GM19395 (cell line): Measurements from ENCODE around the gene SEMA4D.
"Not testable (repeated sequence)": the region's sequence is repeated elsewhere in the genome, so short reads cannot be mapped to it uniquely, and the experiment has no call there.

Experiments used
- ATAC-seq: cut with Tn5 transposase; IDR thresholded peaks from one replicate; pipeline ENCODE4 v1.9.1; 2021; ENCODE audit warnings: mild to moderate bottlenecking, moderate library complexity; ENCODE audit not compliant: unreplicated experiment

The SEMA4D gene

GRCh38 chr9:89375191-89375760 lies 122.6 kb downstream of the SEMA4D start:
- ATAC-seq: peak; percentile 70

GRCh38 chr9:89374176-89374575 lies 123.7 kb downstream of the SEMA4D start:
- ATAC-seq: no peak

GRCh38 chr9:89372979-89373378 lies 124.9 kb downstream of the SEMA4D start:
- ATAC-seq: no peak

- no peak for ATAC-seq
Observed at GRCh38 chr9:89372230-89372816, 125.6 kb downstream of the SEMA4D start.

- not testable (repeated sequence) for ATAC-seq
Observed at GRCh38 chr9:89371791-89372190, 126.1 kb downstream of the SEMA4D start.

- ATAC-seq: no peak
Observed at GRCh38 chr9:89370593-89370992, 127.3 kb downstream of the SEMA4D start.

GRCh38 chr9:89368978-89369377 lies 128.9 kb downstream of the SEMA4D start:
- no peak for ATAC-seq

GRCh38 chr9:89368550-89368949 lies 129.4 kb downstream of the SEMA4D start:
- no peak for ATAC-seq

GRCh38 chr9:89367726-89368437 lies 130.0 kb downstream of the SEMA4D start:
- ATAC-seq: no peak

GRCh38 chr9:89367281-89367680 lies 130.6 kb downstream of the SEMA4D start:
- ATAC-seq: no peak

GRCh38 chr9:89366711-89367110 lies 131.2 kb downstream of the SEMA4D start:
- no peak for ATAC-seq

GRCh38 chr9:89365532-89365912 lies 132.4 kb downstream of the SEMA4D start:
- no peak for ATAC-seq

GRCh38 chr9:89364666-89365531 lies 133.0 kb downstream of the SEMA4D start:
- ATAC-seq: no peak

GRCh38 chr9:89363921-89364665 lies 133.8 kb downstream of the SEMA4D start:
- ATAC-seq: no peak

- no peak for ATAC-seq
Observed at GRCh38 chr9:89363311-89363670, 134.6 kb downstream of the SEMA4D start.

GRCh38 chr9:89362647-89363310 lies 135.1 kb downstream of the SEMA4D start:
- no peak for ATAC-seq

- ATAC-seq: no peak
Observed at GRCh38 chr9:89361816-89362646, 135.9 kb downstream of the SEMA4D start.

- no peak for ATAC-seq
Observed at GRCh38 chr9:89361031-89361430, 136.9 kb downstream of the SEMA4D start.

- ATAC-seq: no peak
Observed at GRCh38 chr9:89360465-89360864, 137.4 kb downstream of the SEMA4D start.
